Uterus (tissue), 4 donors: ENCODE data around the gene FAM161A. TPM values are rescaled to one million over a fixed set of nuclear protein-coding genes. Genes with fewer than 3 reads are reported as not detected.
"Not testable (repeated sequence)": the region's sequence is repeated elsewhere in the genome, so short reads cannot be mapped to it uniquely, and the experiment has no call there.

Experiments
- DNase-seq, 2 donors: peaks; one replicate each; pipeline ENCODE4 v3.0.0-alpha.2; 2019 to 2020
- H3K27ac ChIP-seq, 2 donors: fragments of 200-600 bp; sonication (generic); 1 replicate in 1 of 2; 2 replicates in 1 of 2; pipeline ENCODE4 v1.5.1; 2016 to 2018
- H3K27me3 ChIP-seq, 2 donors: fragments of 200-600 bp; sonication (generic); one replicate each; pipeline ENCODE4 v1.5.1; 2018 to 2019; ENCODE audit warnings: control low read depth in 1 of 2
- H3K36me3 ChIP-seq, 2 donors: fragments of 200-600 bp; sonication (generic); one replicate each; pipeline ENCODE4 v1.5.1; 2019; ENCODE audit warnings: control low read depth in 1 of 2
- H3K4me1 ChIP-seq, 2 donors: fragments of 200-600 bp; sonication (generic); one replicate each; pipeline ENCODE4 v1.5.1; 2018 to 2019; ENCODE audit warnings: control low read depth in 1 of 2
- H3K4me3 ChIP-seq, 2 donors: fragments of 200-600 bp; sonication (generic); 1 replicate in 1 of 2; 2 replicates in 1 of 2; pipeline ENCODE4 v1.5.1; 2018 to 2019; ENCODE audit warnings: mild to moderate bottlenecking in 1 of 2
- H3K9me3 ChIP-seq, 2 donors: fragments of 200-600 bp; sonication (generic); one replicate each; pipeline ENCODE4 v1.5.1; 2019; ENCODE audit warnings: control low read depth in 1 of 2
- POLR2A ChIP-seq, 2 donors: fragments of 450-650 bp; IDR thresholded peaks; one replicate each; pipeline ENCODE4 v1.6.1; 2016; ENCODE audit warnings: antibody characterized with exemption in 2 of 2, mild to moderate bottlenecking in 1 of 2, moderate library complexity in 1 of 2
- intact Hi-C: fragments of 100-400 bp; cut with DNase I; formaldehyde crosslinking; loops from one replicate; pipeline ENCODE4 v1.15.1; 2023; ENCODE audit warnings: low total_unique reads
- total RNA-seq, 4 donors: library from RNA; depleted of rRNA in 3 of 4; stranded (reverse); fragments of >200 nt in 3 of 4; gene quantifications; one replicate each; pipeline versions ENCODE4 v1.1.0 to v1.2.4, GENCODE V29; 2014 to 2023
- TF ChIP-seq, protein P1 (sequence below), 4 experiments: fragments of 200-600 bp in 2 of 4; fragments of 450-650 bp in 2 of 4; sonication (generic) in 2 of 4; IDR thresholded peaks; one replicate each; pipeline ENCODE4 v1.5.1; 2016 to 2019; ENCODE audit warnings: antibody characterized with exemption in 4 of 4, mild to moderate bottlenecking in 2 of 4, moderate library complexity in 1 of 4
- donor health status: DM: yes; HTN: yes; CAD: no.

FAM161A gene
- total RNA-seq, 4 donors from 2014 or later: 0.88 to 69.7 (median 12.5) TPM

GRCh38 chr2:61807036-61807757 lies 46.7 kb downstream of the FAM161A start:
- Histone ChIP-seq H3K27me3 (no peaks in the 10 kb centered on the region), H3K36me3 (no peaks in the 10 kb centered on the region), H3K9me3 (no peaks in the 10 kb centered on the region), H3K4me3 (no peak overlapping the region), H3K27ac (no peak overlapping the region), H3K4me1 (no peaks in the 10 kb centered on the region)
- no peak for DNase-seq
- intact Hi-C loops: no loop called here
- no peak for TF ChIP-seq POLR2A (IDR thresholded peaks at IDR 0.05)
- TF ChIP-seq, protein P1, sequence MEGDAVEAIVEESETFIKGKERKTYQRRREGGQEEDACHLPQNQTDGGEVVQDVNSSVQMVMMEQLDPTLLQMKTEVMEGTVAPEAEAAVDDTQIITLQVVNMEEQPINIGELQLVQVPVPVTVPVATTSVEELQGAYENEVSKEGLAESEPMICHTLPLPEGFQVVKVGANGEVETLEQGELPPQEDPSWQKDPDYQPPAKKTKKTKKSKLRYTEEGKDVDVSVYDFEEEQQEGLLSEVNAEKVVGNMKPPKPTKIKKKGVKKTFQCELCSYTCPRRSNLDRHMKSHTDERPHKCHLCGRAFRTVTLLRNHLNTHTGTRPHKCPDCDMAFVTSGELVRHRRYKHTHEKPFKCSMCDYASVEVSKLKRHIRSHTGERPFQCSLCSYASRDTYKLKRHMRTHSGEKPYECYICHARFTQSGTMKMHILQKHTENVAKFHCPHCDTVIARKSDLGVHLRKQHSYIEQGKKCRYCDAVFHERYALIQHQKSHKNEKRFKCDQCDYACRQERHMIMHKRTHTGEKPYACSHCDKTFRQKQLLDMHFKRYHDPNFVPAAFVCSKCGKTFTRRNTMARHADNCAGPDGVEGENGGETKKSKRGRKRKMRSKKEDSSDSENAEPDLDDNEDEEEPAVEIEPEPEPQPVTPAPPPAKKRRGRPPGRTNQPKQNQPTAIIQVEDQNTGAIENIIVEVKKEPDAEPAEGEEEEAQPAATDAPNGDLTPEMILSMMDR (IDR thresholded peaks at IDR 0.05): no peak

DNA sequence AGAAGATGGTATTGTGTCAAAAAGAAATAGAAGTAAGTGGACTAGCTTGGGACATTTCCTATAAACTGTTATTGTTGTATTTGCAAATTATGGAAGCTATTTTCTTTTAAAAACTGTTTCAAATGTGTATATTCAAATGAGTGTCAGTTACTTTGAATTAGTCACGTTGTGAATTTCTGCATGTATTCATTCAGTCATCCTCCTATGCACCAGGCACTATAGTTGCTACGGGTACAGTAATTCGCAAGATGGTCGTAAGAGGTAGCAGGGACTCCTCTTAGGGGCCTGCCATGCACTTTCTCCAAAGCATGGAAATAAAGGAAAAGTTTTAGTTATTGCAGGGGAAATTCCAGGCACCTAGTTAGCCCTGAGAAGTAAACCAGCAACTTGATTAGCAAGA lies 51.3 kb downstream of the FAM161A start:
- Histone ChIP-seq H3K27me3 (no peaks in the 10 kb centered on the region), H3K4me1 (no peaks in the 10 kb centered on the region), H3K27ac (no peak overlapping the region), H3K9me3 (no peaks in the 10 kb centered on the region), H3K36me3 (no peaks in the 10 kb centered on the region), H3K4me3 (no peak overlapping the region)
- TF ChIP-seq POLR2A (IDR thresholded peaks at IDR 0.05): no peak
- TF ChIP-seq, protein P1 (IDR thresholded peaks at IDR 0.05): no peak
- no peak for DNase-seq
- intact Hi-C loops: no loop called here

GRCh38 chr2:61799099-61799498 lies 54.8 kb downstream of the FAM161A start:
- H3K27me3 ChIP-seq: no peaks in the 10 kb centered on the region

GRCh38 chr2:61797446-61797845 lies 56.4 kb downstream of the FAM161A start:
- H3K27ac ChIP-seq, H3K36me3 ChIP-seq, H3K9me3 ChIP-seq, intact Hi-C loops, H3K27me3 ChIP-seq, DNase-seq, H3K4me3 ChIP-seq, H3K4me1 ChIP-seq: not testable (repeated sequence)

More at GRCh38 chr2:61799099-61799498, 54.8 kb downstream of the FAM161A start:
- H3K9me3 ChIP-seq: no peaks in the 10 kb centered on the region
- no peak overlapping the region for H3K4me3 ChIP-seq
- TF ChIP-seq, protein P1 (IDR thresholded peaks at IDR 0.05): no peak
- TF ChIP-seq POLR2A (IDR thresholded peaks at IDR 0.05): no peak
- no peaks in the 10 kb centered on the region for H3K4me1 ChIP-seq
- no peak overlapping the region for H3K27ac ChIP-seq
- H3K36me3 ChIP-seq: no peaks in the 10 kb centered on the region
- DNase-seq: no peak
- intact Hi-C loops: no loop called here

DNA sequence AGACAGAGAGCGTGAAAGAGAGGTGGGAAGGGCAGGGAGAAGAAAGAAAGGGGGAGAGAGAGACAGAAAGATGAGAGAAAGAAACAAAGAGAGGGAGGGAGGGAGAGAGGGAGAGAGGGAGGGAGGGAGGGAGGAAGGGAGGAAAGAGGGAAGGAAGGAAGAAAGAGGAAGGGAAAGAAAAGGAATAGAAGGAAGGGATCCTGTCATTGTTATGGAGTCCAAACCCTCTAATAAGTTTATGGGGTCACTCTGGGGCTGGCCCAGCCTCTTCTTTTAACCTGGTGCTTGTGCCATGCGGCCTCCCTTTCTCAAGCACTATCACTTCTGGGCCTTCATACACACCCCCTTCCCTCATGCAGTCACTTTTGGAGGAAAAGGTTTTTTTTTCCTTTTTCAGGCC lies 58.5 kb downstream of the FAM161A start:
- intact Hi-C loops: no loop called here
- Histone ChIP-seq H3K9me3 (no peaks in the 10 kb centered on the region), H3K27me3 (no peaks in the 10 kb centered on the region), H3K4me3 (no peak overlapping the region), H3K27ac (no peak overlapping the region), H3K36me3 (no peaks in the 10 kb centered on the region), H3K4me1 (no peaks in the 10 kb centered on the region)
- DNase-seq: no peak
- TF ChIP-seq, protein P1 (IDR thresholded peaks at IDR 0.05): no peak
- no peak for TF ChIP-seq POLR2A (IDR thresholded peaks at IDR 0.05)
